ENCODE measurements around the gene LDB3. TPM values are rescaled to one million over a fixed set of nuclear protein-coding genes. Genes with fewer than 3 reads are reported as not detected.
"Not testable (repeated sequence)": the region's sequence is repeated elsewhere in the genome, so short reads cannot be mapped to it uniquely, and the experiment has no call there.

Gene LDB3
- total RNA-seq, 2 donors from 2014 or later, result 0.05 to 0.16 TPM

DNA sequence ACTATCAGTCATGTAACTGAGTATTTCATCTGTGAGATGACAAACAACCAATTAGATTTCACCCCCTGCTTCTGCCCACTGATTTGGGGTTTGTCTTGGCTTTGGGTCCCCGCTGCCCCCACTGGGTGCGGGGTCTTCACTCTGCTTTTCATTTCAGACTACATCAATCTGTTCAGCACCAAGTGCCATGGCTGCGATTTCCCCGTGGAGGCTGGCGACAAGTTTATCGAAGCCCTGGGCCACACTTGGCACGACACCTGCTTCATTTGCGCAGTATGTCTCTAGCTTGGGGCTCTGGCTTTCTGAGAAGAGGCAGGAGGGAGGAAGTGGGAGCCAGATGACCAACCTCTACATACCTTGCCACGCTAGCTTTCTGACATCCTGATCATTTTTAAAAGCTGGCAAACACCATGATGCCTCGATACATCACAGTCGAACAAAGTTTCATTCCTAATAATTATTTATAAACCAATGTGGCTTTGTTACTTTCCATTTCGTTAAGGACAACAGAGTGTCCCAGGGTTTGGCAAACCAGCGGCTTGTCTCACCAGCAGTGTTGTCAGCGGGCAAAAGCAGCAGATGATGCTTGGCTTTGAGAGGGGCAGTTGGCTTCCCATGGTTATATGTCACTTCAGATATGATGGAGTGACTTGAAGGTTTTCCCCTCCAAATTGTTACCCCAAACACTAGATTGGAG lies 57.8 kb downstream of the LDB3 start:
- H3K36me3 Mint-ChIP-seq, result no peaks in the 10 kb centered on the region
- no peak for ATAC-seq

DNA sequence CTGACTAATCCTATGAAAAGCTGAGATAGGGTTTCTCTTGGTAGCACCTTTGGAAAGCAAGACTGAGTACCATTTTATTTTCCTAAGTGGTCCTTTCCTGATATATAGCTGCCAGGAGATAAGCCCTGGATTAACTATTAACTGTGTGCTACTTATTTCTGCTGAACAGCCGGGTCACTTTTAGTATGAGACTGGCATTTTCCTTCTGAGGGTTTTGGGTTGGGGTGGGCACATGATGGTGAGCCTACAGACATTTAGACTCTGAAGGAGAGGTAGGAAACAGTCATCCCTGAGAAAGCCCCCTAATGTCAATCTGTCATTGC lies 58.3 kb downstream of the LDB3 start:
- no peaks in the 10 kb centered on the region for H3K36me3 Mint-ChIP-seq
- H3K27ac Mint-ChIP-seq, result no peak overlapping the region
- H3K9me3 Mint-ChIP-seq, result no peaks in the 10 kb centered on the region
- DNase-seq (ENCODE audit: low spot score in 2 of 2) (no peak), ATAC-seq (no peak)

More for the DNA sequence above, 57.8 kb downstream of the LDB3 start:
- Mint-ChIP-seq H3K9me3 (no peaks in the 10 kb centered on the region), H3K27ac (no peak overlapping the region)
- DNase-seq (ENCODE audit: low spot score in 2 of 2), result no peak

DNA sequence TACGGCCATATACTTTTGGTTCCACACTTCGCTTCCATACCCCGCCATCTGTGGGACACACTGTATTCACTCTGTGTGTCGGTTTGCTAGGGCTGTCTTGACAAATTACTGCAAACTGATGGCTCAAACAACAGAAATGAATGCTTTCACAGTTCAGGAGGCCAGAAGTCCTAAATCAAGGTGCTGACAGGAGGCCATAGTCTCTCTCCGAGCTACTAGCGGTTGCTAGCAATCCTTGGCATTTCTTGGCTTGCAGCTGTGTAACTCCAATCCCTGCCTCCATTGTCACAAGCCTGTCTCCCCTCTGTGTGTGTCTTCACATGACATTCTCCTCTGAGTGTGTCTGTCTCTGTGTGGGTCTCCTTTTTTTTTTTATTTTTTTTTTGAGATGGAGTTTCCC lies 59.2 kb downstream of the LDB3 start:
- ATAC-seq (no peak), DNase-seq (ENCODE audit: low spot score in 2 of 2) (no peak)
- H3K9me3 Mint-ChIP-seq, result no peaks in the 10 kb centered on the region
- H3K27ac Mint-ChIP-seq, result peak overlapping the region in 1 of 2 donors; percentile 50
- H3K36me3 Mint-ChIP-seq, result no peaks in the 10 kb centered on the region

DNA sequence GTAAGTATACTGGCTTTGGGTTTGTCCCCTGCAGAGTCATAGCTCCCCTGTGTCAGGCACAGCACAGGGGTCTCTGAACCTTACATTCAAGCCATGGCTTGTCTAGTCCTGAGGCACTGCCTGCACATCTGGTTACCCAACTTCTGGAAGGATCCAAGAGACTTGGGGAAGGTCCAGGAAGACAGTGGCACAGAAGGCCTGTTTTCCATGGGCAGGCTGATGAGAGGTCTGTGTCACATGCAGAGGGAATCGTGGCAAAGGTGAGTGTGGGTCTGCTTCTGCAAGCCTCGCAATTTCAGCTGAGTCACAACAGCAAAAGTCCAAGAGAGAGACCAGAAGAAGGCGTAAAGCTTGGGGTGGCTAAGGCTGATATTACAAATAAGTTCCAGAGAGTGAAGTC lies 59.7 kb downstream of the LDB3 start:
- DNase-seq (ENCODE audit: low spot score in 2 of 2) (no peak), ATAC-seq (no peak)
- H3K27ac Mint-ChIP-seq, result no peak overlapping the region
- H3K36me3 Mint-ChIP-seq, result no peaks in the 10 kb centered on the region
- H3K9me3 Mint-ChIP-seq, result no peaks in the 10 kb centered on the region

DNA sequence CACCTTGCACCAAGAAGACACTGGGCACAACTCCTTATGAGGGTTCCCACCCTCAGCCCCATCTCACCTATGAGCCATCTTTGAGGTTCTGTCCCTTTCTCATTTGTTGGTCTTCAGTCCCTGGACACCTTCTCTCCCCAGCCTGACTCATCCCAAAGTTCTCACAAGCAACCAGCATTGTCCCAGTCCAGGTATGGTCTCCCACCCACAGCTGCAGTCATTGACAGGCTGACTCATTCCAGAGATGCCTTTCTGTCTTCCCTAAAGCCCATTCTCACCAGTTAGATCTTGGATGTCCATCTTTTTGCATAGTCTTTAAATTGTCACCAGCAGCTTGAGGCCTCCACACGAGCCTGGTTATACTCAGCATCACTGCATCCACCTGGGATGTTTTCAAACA lies 61.4 kb downstream of the LDB3 start:
- no peaks in the 10 kb centered on the region for H3K36me3 Mint-ChIP-seq
- no peak overlapping the region for H3K27ac Mint-ChIP-seq
- no peaks in the 10 kb centered on the region for H3K9me3 Mint-ChIP-seq
- no peak for DNase-seq (ENCODE audit: low spot score in 2 of 2)
- ATAC-seq, result peak in 1 of 2 donors; percentile 24

DNA sequence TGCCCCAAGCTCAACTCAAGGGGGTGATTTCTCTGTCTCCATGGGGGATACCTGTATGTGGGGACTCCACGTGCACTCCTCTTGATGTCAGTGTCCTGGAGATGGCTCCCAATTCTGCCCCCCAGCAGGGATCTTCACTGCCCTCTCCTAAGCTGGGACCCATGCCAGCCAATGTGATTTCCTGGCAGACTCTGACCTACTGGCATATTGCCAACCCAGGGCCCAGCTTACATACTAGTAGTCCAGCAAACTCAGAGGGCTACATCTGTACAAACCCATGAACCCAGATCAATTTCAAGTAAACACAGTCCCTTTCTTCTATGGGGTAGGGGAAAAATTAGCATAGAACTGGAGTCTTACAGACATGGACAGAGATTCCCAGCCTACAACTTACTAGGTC lies 61.9 kb downstream of the LDB3 start:
- DNase-seq (ENCODE audit: low spot score in 2 of 2) (no peak), ATAC-seq (no peak)
- no peaks in the 10 kb centered on the region for H3K9me3 Mint-ChIP-seq
- H3K27ac Mint-ChIP-seq, result no peak overlapping the region
- no peaks in the 10 kb centered on the region for H3K36me3 Mint-ChIP-seq

DNA sequence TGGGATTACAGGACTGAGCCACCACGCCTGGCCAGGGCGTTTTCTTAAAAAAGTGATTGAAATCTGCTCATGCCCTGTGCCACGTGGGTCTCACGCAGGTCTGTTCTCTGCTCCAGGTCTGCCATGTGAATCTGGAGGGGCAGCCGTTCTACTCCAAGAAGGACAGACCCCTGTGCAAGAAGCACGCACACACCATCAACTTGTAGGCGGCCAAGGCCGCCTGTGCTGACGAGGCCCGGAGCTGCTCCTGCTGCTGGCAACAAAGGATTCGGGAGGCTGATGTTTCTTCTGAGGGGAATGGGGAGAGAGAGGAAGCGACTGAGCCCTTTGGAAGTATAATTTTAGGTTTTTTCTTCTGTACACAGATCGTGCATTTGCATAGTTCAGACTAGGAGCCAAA lies 64.5 kb downstream of the LDB3 start:
- DNase-seq (ENCODE audit: low spot score in 2 of 2) (no peak), ATAC-seq (no peak)
- no peaks in the 10 kb centered on the region for H3K9me3 Mint-ChIP-seq
- H3K27ac Mint-ChIP-seq, result no peak overlapping the region
- H3K36me3 Mint-ChIP-seq, result no peaks in the 10 kb centered on the region

DNA sequence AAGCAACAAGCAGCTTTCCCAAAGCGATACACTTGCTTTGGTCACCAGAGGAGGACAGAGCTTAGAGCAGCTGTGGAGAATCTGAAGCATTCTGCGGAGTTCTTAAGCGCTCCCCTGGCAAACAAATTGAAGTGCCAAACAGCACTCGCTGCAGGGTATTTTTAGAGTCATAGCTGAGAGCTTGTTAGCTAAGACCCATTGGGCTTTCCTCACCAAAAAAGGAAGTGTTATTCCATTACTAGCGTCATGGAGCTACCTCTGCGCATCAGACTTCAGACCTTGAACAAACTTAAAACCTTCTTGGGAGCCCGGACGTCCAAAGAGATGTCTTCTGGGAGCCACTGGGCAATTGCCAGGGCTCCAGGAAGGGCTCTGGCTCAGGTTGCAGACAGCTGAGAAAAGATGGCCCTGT lies 65.0 kb downstream of the LDB3 start:
- Mint-ChIP-seq H3K9me3 (no peaks in the 10 kb centered on the region), H3K36me3 (no peaks in the 10 kb centered on the region)
- ATAC-seq, result no peak

DNA sequence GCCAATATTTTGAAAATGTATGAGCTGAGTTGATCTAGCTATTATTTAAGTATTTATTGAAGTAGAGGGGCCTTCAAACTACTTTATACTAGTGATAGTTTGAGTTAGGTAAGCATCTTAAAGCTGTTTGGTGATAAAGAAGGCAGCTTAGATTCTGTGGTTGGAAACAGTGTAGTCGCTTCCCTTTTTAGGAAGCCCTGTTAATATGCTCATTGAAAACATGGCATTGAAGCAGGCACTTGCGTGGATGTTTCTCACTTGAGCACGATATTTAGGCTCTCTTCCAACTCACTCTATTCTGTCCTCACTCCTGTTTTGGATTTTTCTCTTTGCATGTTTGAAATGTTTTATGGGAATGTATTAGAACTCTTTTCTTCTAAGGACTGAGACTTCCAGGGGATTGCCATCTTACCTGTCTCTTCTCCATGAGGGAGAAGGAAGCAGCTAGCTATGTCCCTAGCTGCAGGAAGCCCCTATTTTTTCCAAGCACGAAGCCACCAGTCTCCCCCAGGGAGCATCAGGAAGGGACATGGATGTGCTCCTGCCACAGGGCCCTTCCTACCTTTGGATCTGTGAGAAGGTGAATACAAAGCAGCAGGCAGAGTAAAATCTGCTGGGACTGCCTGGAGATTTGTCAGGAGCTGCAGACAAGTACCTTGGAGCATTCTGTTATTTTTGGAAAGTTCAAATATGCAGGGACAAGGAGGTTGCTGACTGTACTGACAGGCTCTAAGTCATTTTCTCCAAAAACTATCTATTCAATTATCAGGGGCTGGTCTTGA lies 66.1 kb downstream of the LDB3 start:
- Mint-ChIP-seq H3K27ac (no peak overlapping the region), H3K36me3 (no peaks in the 10 kb centered on the region), H3K9me3 (no peaks in the 10 kb centered on the region)
- DNase-seq (ENCODE audit: low spot score in 2 of 2) (no peak), ATAC-seq (no peak)

More for the DNA sequence above, 65.0 kb downstream of the LDB3 start:
- DNase-seq (ENCODE audit: low spot score in 2 of 2), result no peak
- H3K27ac Mint-ChIP-seq, result no peak overlapping the region

DNA sequence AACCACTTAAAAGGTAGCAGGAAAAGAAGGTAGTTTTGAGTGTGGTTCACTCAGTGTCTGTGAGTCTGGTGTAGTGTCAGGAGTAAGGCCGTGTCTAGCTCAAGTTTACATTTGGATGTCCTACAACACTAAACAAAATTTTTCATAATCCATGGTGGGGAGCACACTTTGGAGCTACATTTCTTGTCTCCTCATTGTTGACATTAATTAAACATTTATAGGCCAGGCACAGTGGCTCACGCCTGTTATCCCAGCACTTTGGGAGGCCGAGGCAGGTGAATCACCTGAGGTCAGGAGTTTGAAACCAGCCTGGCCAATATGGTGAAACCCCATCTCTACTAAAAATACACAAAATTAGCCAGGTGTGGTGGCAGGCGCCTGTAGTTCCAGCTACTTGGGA lies 67.0 kb downstream of the LDB3 start:
- H3K36me3 Mint-ChIP-seq; ATAC-seq; H3K9me3 Mint-ChIP-seq; DNase-seq (ENCODE audit: low spot score in 2 of 2); H3K27ac Mint-ChIP-seq: not testable (repeated sequence)

DNA sequence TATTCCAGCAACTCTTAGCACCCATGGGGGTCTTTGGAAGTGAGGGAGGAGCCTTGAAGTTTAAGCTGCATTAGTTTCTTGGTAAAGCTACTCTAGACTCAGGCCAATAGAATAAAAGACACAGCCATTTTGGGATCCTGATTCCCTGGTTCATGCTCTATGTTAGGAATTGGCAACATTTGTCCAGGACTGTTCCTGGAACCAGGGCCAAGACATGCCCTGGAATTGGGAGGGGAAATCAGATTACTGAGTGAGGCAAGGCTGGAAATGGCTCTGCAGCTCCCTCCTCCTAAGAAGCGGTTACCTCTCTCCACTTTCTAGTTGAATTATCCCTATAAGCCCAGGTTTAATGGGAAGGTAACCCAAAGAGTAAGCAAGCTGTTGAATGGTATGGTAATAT lies 73.9 kb downstream of the LDB3 start:
- no peaks in the 10 kb centered on the region for H3K9me3 Mint-ChIP-seq
- DNase-seq (ENCODE audit: low spot score in 2 of 2), result no peak
- ATAC-seq, result no peak
- H3K27ac Mint-ChIP-seq, result no peak overlapping the region
- peaks cover 0 to 4% of the 10 kb centered on the region in 2 donors for H3K36me3 Mint-ChIP-seq

DNA sequence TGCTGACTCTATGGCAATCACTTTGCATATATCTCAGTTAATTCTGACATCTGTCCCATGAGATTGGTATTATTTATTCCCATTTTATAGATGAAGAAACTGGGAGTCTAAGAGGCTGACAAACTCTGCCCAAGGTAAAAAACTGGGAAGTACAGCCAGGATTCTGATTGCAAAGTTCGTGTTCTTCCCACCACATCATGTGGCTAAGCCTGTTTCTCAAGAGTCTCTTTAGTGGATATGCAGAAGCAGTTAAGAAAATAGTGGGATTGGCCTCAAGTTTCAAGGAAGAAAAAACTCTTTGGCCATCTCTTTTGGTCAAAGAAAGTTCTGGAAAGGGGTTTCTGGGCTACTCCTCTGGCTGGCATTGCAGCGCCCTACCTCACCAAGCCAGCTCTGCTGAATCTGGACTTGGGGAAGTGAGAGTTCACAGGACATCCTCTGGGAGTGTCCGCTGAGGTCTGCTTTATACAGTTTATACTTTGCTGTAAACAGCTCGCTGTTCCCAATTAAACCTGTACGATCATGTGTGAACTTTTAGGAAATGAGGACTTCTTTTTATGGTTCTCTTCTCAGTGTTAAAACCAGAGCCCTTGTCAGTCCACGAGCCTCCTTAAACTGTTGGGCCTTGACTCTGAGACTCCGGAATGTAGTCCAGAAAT lies 75.9 kb downstream of the LDB3 start:
- Mint-ChIP-seq H3K36me3 (peaks cover 0 to 4% of the 10 kb centered on the region in 2 donors), H3K9me3 (no peaks in the 10 kb centered on the region), H3K27ac (no peak overlapping the region)
- DNase-seq (ENCODE audit: low spot score in 2 of 2) (no peak), ATAC-seq (no peak)

DNA sequence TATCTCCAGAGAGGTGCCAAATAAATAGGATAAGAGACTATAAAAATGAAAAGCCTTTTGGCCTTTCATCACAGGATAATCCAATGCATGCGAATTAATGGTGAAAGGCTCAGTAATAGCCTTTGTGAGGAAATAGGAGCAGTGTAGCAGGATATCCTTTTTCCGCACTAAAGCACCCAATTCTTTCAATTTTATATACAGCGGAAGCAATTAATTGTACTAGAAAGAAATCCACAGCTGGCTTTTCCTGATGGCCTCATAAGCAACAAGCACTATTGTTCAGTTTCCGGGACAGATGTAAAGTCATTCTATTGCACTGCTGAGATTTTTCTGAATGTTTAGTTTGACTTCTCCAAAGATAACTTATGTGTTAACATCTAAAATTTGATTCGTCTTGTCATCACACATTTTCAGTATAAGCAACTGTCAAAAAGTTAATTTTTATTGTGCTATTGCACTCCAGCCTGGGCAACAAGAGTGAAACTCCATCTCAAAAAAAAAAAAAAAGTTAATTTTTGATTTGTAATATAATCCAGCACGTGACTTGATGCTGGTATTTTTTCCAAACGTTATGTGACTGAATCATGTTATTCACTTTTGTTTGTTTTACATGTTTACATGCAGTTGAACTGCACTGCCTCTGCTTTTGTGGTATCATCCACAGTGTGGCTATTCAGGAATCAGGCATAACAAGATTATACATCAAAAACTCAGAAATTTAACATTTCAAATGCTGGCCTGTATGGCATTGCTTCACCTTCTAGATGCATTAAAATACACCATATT lies 79.7 kb downstream of the LDB3 start:
- H3K27ac Mint-ChIP-seq, result no peak overlapping the region
- no peaks in the 10 kb centered on the region for H3K9me3 Mint-ChIP-seq
- DNase-seq (ENCODE audit: low spot score in 2 of 2), result no peak

DNA sequence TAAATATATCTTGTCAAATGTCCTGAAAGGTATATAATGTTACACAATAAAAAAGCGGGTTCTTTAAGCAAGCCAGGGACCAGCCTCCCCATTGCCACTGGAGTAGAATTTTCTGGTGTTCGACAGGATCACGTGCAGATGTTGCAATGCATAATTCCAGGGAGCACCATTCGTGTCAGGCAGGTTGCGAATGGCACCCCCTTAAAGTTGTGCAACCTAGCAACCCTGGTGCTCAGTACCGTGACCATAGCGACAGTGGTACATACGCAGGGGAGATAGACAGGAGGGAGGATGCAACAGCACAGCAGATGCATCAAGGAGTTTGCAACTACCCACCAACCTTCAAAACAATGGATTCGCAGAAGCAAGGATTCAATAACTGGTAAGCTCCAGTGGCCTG lies 81.5 kb downstream of the LDB3 start:
- Mint-ChIP-seq H3K27ac (no peak overlapping the region), H3K9me3 (no peaks in the 10 kb centered on the region), H3K36me3 (no peaks in the 10 kb centered on the region)
- DNase-seq (ENCODE audit: low spot score in 2 of 2) (no peak), ATAC-seq (no peak)

More for the DNA sequence above, 79.7 kb downstream of the LDB3 start:
- no peak for ATAC-seq
- no peaks in the 10 kb centered on the region for H3K36me3 Mint-ChIP-seq

DNA sequence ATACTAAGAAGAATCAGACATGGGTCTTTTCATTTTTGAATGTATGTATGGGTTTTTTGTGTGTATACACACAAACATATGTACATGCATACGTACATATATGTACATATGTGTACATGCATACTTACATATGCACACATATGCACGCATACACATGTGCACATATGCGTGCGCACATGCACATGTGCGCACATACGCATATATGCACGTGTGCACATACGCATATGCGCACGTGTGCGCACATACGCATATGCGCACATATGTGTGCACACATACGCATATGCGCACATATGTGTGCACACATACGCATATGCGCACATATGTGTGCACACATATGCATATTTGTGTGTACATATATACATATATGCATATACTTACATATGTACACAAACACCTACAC lies 83.2 kb downstream of the LDB3 start:
- Mint-ChIP-seq H3K27ac (no peak overlapping the region), H3K9me3 (no peaks in the 10 kb centered on the region), H3K36me3 (peaks cover 0 to 5% of the 10 kb centered on the region in 2 donors)
- DNase-seq (ENCODE audit: low spot score in 2 of 2), result no peak
- no peak for ATAC-seq

DNA sequence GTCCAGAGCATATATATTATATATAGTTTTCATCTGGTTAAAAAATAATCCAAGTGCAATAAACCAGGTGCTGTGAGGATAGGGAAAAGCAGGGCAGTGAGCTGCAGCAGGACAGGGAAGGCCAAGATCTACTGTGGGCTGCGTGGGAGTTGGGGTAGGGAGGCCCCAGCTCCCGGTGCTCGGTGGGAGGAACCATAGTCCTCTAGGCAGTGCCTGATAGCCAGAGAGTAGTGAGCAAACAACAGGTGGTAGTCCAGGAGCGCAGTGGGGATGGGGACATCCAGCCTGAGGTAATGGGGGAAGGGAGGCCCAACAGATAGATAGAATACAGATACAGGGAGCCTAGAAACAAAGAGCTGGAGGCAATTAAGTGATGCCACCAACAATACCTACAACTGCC lies 84.0 kb downstream of the LDB3 start:
- H3K9me3 Mint-ChIP-seq, result no peaks in the 10 kb centered on the region
- ATAC-seq (no peak), DNase-seq (ENCODE audit: low spot score in 2 of 2) (no peak)
- peaks cover 0 to 6% of the 10 kb centered on the region in 2 donors for H3K36me3 Mint-ChIP-seq
- H3K27ac Mint-ChIP-seq, result no peak overlapping the region

DNA sequence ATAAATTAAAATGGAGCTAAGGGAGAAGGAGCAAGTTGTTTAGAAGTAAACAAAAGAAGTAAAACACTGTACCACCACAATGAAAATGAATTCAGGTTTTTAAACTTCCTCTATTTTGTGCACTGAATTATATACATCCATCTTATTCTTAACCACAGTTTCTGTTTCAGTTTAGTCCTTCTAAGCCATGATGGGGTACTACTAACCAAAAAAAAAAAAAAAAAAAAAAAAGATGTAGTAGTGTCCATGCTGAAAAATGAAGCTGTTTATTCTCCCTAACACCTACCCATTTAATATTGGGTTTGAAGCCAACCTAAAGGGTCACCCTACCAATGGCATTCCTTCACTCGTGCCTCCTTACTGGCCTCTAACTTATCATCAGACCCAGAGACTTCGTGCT lies 84.7 kb downstream of the LDB3 start:
- no peak overlapping the region for H3K27ac Mint-ChIP-seq
- H3K36me3 Mint-ChIP-seq, result peaks cover 0 to 11% of the 10 kb centered on the region in 2 donors
- H3K9me3 Mint-ChIP-seq, result no peaks in the 10 kb centered on the region
- ATAC-seq, result no peak
- no peak for DNase-seq (ENCODE audit: low spot score in 2 of 2)
